Endothelial cell of hepatic sinusoid (primary cell): ENCODE measurements around the gene SIRPG.
"Not testable (repeated sequence)": the region's sequence is repeated elsewhere in the genome, so short reads cannot be mapped to it uniquely, and the experiment has no call there.

Experiments used
- in situ Hi-C: cut with HindIII; loops from 2 replicates; pipeline ENCODE4 v1.10.0; 2017; ENCODE audit warnings: low sequenced_read_pairs

SIRPG gene

DNA sequence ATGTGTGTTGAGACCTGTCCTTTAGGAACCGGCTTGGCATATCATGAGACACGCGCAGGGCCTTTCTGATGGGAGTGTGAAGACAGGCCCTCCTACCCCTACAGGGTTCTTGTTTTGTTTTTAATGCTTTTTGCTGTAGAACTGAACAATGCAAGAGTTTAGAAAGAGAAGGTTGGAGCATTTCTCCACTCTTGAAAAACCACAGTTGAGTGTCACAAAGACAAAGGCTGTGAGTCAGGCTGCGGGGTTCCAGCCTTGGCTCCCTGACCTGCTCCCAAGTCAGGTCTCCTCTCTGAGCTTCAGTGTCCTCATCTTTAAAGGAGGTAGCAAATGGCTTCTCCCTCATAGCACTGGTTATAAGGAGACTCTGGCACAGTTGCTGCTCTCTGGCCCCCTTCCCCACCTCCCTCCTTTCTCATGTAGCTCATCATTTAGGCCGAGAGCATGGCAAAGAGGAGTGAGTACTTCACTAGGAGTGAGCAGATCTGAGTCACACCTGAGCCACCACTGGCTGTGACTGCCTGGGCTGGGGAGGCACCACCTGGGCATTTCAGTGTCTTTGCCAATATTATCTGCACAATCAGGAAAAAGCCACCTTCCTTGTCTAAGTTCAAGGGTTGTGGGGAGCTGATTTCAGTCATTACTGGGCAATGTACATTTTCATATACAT lies 48.8 kb downstream of the SIRPG start:
- in situ Hi-C loops = not testable (repeated sequence)

DNA sequence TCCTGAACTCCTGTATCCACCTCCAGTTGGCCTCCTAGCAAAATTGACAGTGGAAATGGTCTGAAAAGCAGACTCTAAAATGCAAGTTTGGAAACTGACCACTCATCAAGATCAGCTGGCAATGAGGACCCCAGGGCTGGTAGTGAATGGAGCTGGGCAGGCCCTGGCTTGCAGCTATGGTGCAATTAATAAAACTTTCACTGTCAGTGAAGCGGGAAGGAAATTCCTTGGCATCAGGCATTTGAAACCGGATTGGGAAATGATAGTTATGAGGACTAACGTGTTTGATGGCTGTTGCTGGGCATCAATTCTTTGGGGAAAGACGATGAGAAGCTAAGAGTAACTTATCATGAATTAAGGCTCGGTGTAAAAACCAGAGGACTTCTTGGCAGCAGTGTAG lies 56.8 kb downstream of the SIRPG start:
- in situ Hi-C loops = no loop called here

DNA sequence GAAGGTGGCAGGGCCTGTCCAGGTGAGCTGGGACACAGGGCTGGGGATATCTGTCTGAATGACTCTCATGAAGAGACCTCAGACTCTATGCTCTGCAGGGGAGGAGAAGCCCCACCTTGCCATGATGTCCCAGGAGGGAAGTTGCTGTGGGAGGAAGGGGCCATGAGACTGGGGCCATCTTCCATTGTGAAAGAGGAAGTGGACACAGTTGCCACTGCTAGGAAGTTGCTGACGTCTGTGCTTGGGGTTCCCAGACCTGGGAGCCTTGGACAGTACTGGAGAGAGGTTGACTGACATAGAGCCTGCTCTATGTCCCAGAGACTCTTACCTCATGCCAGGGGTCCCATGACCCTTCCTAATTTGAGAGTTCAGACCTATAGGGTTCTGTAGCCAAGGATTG lies 62.2 kb downstream of the SIRPG start:
- in situ Hi-C loops = no loop called here

DNA sequence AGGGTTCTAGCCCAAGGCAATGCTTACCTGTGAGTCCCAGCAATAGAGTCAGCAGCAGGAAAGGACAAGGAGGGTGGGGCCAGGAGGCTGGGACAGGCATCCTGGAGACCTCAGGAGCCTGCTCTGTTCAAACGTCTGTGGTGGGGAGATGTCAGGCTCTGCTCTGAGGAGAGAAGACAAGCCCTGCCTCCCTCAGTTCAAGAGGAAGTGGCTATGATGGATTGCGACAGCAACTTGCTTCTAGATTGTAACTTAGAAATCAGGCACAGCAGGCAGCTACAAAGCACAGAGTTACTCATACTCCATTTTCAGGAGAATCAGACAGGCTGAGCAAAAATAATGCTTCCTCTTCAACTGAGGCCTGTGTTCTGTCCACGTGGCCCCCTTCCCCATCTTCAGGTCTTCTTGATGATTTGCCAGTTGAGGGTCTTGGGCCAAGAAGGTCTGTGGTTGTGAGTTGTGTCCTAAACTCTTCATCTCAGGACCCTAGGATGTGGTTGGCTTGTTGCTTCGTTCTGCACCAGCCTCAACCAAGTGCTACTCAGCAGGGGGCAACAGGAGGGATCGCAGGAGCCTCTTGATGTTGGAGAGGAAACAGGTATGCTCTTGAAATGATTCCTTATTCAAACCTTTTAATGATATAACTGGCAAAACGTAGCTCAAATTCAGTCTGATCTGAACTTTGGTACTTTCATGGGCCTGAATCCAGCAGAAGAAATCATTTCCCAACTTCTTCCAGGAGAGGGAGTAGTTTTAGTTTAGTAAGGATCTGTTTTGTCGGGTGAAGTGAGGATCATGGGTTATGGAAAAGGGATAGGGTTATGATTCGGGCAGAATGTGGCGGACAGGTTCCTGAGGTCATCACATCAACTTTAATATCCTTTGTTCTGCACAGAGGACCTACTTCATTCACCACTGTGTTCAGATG lies 68.8 kb downstream of the SIRPG start:
- in situ Hi-C loops = no loop called here

DNA sequence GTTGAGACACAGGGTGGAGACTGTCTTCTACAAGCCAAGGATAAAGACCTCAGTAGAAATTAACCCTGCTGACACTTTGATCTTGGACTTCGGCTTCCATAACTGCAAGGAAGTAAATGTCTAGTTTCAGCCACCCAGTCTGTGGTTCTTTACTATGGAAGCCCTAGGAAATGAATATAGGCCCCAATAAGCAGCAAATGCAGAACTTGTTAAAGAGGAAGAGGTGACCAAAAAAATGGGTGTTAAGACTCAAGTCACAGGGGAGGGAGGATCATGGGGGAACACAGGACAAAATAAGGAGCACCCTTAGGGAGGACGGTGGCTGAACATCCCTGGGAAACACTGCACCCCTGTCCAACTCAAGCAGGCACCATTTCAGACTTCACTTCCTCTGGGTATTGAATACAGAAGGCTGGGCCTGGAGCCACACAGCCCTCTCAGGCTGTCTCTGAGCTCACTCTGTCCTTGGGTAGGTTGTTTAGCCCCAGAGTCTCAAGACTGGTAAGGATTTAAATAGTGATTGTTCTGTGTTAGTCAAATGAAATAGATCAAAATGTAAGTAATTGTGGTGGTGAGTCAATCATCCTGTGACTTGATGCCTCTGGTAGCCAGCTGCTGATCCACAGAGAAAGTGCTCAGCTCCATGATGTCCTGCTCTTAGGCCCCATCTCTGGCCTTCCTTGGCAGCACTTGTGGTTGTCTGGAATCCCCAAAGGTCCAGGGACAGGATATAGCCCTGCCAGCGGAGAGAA lies 69.6 kb downstream of the SIRPG start:
- in situ Hi-C loops = no loop called here

DNA sequence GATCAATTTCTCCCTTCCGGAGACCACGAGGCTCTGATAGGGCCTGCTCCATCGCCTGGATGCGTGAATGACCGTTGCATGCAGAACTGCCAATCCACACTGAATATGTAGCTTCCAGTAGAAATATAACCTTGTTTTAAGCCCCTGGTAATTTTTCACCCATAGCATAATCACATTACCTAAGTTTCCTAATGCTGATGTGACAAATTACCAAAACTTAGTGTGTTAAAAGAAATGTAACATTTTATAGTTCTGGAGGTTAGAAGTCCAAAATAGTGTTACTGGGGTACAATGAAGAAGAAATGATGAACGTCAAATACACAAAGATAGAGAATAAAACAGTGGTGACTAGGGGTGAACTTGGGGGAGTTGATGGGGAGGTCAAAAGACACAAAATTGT lies 78.1 kb downstream of the SIRPG start:
- in situ Hi-C loops = no loop called here
